Fibroblast of skin of back (primary cell): Measurements from ENCODE around the gene MORN5.
A peak's percentile ranks its signal among the peaks of the same experiment; 100 is the strongest.

Experiments used
- DNase-seq: peaks from one replicate; pipeline ENCODE4 v3.0.0-alpha.2; 2013

Gene MORN5

DNA sequence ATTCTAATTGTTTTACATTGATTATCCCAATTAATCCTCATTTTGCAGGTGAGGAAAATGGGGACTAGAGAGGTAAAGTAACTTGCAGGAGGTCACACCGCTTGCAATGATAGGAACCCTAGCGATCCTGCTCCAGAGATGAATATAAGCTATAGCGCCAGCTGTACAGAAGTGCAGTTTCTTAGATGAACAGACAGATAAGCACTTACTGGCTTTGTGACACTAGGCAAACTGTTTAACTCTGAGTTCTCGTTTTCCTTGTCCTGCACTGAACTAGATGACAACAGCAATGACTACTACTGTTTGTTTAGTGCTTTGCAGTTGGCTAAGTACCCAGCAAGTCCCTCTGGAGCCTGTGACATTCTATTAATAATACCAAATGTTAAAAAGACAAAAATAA lies 57.9 kb downstream of the MORN5 start:
- no peak for DNase-seq

DNA sequence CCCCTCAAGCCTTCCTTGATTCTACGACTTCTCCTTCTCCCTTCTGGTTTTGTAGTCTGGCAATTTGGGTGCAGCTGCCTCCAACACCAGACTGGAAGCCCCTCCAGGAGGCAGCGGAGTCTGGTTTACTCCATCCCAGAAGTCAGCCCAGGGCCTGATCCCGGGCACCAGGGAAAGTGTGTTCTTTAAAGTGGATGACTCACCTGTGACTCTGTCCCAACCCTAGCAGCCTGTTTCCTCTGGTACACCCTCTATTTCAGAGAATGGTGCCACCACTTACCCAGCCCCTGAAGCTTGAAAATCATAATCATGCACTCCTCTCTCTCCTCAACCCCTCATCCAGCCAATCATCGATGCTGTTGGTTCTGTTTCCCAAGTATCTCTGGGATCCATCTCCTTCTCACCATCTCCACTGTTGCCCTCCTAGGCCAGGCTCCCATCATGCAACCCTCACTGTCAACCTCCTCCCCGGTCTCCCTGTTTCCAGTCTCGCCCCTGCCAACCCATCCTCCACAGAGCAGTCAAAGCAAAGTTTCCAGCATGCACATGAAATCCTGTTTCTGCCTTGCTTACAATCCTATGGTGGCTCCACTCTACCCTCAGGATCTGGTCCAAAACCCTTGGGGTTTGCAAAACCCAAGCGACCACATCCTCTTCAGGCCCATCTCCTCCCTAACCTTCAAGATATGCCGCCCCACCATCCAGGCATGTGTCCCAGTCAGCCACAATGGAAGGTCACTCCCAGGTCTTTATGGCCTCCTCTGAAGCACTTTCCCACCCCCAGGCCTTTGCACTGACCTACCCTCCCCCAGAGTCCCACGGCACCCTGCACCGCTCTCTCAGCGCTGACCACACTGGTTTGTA lies 58.6 kb downstream of the MORN5 start:
- no peak for DNase-seq

- DNase-seq, result no peak
Observed at GRCh38 chr9:122218935-122219855, 59.5 kb downstream of the MORN5 start.

DNA sequence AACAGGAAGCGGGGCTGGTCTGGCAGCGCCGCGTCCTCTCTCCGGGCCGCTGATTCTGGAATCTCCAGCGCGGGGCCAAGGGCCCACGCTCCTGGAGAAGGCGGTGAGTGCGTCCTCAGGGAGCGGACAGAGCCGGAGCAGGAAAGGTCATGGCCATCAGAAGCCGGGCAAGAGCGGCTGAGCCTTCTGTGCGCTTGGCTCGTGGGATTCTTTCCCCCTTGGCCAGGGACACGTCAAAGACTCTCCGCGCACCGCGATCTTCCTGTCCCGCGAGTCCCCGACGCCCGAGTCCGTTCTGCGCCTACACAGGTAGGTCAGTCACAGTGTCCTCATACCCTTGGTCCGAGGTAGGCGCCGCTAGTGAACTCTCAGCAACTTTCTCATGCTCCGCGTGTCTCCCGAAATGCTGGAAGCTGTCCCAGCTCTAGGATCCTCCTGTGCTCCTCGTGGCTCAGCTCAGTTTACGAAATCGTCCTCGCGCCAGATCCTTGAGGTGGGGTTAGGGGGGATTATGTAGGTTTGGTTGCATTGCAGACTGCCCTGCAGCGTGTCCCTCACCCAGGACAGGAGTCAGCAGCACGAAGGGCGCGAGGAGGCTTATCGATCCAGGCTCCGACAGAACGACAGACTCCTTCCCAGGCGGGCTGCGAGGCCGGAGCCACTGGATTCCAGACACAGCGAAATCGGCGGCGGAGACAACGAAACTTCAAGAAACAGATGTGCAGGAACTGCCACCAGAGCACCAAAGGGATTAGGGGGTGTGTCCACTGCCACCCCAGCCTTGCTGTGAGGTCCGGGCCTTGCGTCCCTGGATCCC lies 60.4 kb downstream of the MORN5 start:
- no peak for DNase-seq

- no peak for DNase-seq
Observed at GRCh38 chr9:122220673-122221182, 61.0 kb downstream of the MORN5 start.

DNA sequence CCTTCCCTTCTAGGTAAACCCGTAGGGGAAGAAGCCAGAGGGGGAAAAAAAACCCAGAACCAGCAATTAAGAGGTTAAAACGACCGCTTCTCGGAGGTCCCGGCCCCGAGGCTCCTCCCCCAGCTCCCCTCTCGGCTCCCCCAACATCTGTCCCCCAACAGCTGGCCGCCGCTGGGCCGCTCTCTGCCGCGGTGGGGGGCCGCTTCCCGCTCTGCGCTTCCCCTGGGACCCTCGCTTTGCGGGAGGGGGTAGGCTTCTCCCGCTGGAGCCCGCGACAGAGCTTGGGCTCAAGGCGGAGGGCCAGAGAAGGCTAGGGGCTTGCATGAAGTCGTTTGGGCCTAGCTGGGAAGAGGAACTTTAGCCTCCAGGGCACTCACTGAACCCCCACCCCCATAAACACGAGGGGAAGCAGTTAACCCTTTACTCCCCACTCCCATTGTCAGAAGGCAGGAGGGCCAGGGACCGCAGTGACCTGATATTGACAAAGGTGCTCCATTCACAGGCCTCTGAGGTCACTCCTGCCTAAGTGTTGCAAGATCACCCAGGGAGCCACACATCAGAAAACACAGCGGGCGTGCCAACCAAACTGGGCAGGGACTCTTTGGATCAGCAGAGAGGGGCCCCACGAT lies 61.6 kb downstream of the MORN5 start:
- no peak for DNase-seq

GRCh38 chr9:122222791-122223190 lies 63.1 kb downstream of the MORN5 start:
- DNase-seq, result no peak

DNA sequence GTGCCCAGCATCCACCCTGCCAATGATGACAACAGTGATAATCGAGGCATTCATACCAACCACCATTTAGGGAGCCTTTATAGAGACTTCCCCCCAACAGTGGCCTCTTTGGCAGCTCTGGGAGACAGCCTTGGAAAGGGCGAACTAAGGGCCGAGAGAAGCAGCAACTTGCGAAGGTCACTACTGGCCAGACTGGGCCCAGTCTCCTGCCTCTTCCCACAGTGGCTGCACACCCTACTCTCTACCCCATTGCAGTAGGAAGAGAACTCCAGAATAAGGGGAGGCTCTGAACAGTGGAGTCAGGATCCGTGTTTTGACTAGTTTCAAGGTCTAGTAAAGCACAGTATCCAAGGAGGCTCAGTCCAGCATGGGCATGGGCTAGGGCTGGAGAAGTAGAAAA lies 63.7 kb downstream of the MORN5 start:
- no peak for DNase-seq

DNA sequence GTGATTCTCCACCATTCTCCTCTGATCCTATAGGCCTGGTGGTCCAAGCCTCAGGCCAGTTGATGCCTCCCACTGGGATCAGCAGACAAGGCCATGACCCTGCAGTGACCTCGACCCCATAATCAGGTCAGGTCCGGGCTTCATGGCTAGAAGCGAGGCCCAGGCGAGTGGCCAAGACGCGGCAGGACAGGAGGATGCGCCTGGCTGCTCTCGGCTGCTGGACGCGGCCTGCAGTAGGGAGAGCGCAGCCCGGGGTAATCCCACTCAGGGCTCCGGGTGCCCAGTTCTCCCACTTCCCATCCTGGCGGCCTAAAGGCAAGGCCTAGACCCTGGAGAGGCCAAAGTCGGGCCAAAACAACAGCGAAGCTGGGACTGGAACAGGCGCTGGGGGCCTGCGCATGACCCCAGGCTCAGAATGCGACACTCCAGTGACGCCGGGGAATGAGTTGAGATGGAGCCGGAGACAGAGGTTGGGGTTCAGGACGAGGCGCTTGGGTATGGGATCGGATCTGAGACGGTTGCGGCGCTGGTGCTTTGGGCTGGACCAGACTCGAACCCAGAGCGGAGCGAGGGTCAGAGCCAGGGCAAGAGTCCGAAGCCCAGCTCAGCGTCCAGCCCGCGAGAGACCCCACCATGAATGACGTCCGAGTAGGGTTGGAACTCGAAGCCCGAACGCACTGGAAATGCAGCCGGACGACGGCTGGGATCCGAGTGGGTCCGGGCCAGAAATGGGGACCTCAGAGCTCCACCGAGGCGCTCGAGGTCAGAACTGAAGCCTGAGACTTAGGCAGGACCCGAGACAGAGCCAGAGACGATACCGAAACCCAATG lies 65.8 kb downstream of the MORN5 start:
- no peak for DNase-seq

- no peak for DNase-seq
Observed at GRCh38 chr9:122226142-122226757, 66.5 kb downstream of the MORN5 start.

DNA sequence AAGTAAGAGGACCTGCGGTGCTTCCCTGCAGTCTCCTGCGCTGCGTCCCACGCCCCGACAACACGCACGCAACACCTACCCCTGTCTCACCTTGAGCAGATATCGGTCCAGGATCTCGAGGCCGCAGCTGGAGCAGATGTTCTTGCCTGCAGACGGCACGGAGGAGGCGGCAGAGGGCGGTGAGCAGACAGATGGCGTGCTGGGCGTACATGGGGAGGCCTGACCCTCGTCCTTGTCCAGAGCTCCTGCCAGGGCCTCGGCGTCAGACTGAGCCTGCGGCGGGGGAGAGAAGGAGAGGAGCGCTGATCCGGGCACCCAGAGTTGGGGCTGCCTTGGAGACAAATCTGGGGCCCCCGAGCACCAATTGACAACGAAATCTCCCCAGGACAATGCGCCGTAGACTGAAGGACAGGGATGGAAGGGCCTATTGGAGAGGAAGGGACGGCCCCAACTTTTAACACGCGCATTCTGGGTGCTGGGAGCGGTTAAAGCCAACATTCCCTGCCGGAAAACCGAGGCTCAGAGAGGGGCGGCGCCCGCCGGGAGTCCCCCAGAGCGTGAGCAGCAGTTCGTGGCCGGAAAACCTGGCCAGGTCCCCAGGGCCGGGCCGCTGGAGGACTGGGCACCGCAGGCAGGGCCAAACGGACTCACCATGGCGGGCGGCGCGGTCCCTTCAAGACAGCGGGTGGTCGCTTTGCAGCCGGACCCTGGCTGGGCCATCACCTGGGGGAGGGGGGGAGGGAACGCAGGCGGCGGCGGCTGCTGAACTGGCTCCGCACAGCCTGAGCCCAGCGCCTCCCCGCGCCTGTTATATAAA lies 67.3 kb downstream of the MORN5 start:
- no peak for DNase-seq

DNA sequence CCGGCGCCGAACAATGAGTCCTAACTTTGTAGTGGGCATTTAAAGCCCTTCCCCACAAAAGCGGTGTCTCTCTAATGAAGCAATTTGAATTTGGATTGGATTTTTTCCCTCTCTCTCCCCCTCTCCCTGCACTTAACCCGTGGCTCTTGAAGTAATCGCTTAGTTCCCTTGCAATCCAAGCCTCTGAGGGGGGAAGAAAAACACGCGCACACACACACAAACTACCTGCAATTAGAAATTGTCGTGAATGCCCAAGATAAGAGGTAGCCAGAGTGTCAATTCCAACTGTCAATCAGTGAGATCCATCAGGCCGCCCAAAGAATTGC lies 67.8 kb downstream of the MORN5 start:
- no peak for DNase-seq

DNA sequence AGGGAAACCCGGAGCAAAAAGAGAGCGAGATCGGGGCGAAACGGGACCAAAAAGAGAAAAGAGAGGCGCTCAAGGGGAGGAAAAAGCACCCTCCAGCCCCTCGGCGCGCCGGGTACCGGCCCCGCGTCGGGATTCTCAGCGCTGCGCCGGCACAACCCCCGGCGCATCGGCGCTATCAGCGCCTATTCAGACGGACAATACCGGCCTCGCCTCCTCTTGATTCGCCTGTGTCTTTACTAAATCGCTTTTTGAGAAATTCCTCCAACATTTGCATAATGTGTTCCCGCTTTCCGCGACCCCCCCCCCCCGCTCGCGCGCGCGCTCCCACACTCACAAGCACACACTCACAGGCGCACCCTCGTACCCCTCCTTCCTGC lies 68.5 kb downstream of the MORN5 start:
- no peak for DNase-seq

DNA sequence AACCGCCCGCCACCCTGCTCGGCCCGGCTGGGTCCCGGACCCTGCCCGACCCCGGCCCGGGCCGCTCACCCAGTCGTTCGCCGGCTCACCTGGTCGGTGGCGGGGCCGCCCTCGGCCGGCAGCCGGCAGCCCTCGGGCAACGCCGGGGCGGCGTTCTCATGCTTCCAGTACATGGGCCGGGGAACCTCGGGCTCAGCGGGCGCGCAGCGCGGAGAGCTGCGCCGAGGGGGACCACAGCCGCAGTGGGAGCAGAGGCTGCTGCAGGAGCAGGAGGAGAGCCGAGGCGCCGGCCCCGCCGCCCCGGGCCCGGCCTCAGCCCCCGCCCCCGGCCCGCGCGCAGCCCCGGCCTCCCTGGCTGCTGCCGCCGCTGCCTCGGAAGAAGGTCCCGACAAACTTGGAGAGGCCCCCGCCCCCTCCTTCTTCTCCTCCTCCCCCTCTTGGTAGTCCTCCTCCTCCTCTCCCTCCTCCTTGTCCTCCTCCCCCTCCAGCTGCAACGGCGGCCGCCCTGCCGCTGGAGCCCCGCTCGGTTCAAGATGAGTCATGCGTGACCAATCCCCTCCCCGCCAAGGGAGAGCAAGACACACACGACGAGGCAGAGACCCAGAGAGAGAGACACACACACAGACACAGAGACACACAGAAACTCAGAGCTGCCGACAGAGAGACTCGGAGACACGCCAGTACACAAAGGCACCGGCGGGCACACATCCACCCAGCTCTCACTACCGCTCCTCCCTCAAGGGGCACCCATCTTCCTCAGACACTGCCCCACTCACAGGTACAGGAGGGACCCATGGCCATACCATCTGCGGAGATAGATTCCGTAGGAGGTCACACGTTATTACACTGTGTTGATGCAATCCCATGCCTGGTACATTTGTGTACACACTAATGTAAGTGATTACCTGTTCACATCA lies 69.1 kb downstream of the MORN5 start, which contains the start of gene LHX6:
Gene LHX6 (minus strand): TSS at position 390 of the 917 bp plus-strand sequence. CDS start 217 bp downstream, at position 173.
- DNase-seq, result peak; percentile 65

GRCh38 chr9:122229485-122229837 lies 69.8 kb downstream of the MORN5 start:
- DNase-seq, result no peak

GRCh38 chr9:122232796-122233306 lies 73.1 kb downstream of the MORN5 start:
- no peak for DNase-seq

DNA sequence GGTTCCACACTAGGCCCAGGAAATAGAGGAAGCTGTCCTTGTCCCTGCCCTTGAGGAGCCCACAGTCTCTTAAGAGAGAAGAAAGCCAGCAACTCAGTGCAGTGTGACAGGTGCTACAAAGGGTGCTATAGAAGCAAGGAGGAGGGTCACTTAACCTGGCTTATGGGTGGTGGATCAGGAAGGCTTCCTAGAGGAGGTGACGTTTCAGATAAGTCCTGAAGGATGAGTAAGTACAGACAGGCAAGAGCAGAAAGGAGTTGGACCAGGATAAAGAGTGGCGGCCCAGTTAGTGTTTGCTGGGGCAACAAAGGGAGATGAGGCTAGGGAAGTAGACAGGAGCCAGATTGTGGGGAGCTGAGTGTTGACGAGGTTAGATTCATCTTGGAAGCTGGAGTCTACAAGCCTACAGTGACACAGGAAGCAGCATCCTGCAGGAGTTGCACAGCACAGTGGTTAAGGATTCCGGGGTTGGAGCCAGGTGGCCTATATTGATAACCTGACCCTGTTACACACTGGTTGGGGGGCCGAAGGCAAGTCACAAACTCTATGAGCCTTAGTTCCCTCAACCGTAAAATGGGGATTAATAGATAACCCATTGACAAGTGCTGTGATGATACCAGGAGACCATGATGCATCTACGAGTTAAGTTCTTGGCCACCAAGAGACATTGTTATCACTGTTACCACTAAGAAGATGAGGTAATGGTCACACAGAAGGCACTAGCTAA lies 74.5 kb downstream of the MORN5 start:
- DNase-seq, result no peak

- DNase-seq, result no peak
Observed at GRCh38 chr9:122236681-122237080, 77.0 kb downstream of the MORN5 start.
